RWPE1 (cell line): ENCODE data around the gene MAPK8IP3.

ENCODE experiments used
- CTCF ChIA-PET: fragments of 350-600 bp; sonication (Branson Sonifier 250); formaldehyde crosslinking; extraction: SDS; loops from one replicate; lab custom pipeline; 2021; lab: Yijun Ruan, JAX
- POLR2A ChIA-PET: fragments of 400-600 bp; formaldehyde crosslinking; extraction: SDS; loops from one replicate; lab custom pipeline; 2020; ENCODE audit warnings: antibody characterized with exemption; ENCODE audit not compliant: low non-redundant PET; lab: Yijun Ruan, JAX
- DNase-seq: peaks from one replicate; pipeline ENCODE4 v3.0.0; 2012; ENCODE audit warnings: low spot score
- H3K27ac ChIP-seq: fragments of 450-650 bp; 2 replicates; pipeline ENCODE4 v1.5.1; 2017
- TF ChIP-seq, protein P1 (sequence below): fragments of 450-650 bp; conservative IDR thresholded peaks from 2 replicates; pipeline ENCODE4 v1.5.1; 2017; ENCODE audit warnings: low read depth, mild to moderate bottlenecking

Gene MAPK8IP3

DNA sequence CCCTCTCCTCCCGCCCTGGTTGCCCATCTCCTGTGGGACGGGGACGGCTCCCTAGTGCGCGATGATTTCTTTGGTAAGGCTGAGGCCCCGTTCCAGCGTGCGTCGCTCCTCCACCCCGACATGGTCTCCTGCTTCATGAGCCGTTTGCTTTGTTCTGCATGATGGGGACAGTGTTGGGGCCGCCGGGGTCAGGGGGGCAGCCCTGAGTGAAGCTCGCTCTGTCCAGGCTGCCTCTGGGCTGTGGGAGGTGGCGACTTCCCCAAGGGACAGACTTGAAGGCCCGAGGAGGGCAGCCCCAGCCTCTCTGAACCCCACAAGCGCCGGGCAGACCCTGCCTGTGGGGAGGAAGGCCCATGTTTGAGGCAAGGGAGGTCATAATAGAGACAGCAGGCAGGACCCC is 52.9 kb downstream of the MAPK8IP3 start:
- TF ChIP-seq, protein P1, sequence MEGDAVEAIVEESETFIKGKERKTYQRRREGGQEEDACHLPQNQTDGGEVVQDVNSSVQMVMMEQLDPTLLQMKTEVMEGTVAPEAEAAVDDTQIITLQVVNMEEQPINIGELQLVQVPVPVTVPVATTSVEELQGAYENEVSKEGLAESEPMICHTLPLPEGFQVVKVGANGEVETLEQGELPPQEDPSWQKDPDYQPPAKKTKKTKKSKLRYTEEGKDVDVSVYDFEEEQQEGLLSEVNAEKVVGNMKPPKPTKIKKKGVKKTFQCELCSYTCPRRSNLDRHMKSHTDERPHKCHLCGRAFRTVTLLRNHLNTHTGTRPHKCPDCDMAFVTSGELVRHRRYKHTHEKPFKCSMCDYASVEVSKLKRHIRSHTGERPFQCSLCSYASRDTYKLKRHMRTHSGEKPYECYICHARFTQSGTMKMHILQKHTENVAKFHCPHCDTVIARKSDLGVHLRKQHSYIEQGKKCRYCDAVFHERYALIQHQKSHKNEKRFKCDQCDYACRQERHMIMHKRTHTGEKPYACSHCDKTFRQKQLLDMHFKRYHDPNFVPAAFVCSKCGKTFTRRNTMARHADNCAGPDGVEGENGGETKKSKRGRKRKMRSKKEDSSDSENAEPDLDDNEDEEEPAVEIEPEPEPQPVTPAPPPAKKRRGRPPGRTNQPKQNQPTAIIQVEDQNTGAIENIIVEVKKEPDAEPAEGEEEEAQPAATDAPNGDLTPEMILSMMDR, result no peak
- CTCF ChIA-PET, result interaction anchor here (0.6 kb wide), 1 partner anchor 437 kb away, joined by 3 read pairs; no protein-coding TSS in a partner anchor

DNA sequence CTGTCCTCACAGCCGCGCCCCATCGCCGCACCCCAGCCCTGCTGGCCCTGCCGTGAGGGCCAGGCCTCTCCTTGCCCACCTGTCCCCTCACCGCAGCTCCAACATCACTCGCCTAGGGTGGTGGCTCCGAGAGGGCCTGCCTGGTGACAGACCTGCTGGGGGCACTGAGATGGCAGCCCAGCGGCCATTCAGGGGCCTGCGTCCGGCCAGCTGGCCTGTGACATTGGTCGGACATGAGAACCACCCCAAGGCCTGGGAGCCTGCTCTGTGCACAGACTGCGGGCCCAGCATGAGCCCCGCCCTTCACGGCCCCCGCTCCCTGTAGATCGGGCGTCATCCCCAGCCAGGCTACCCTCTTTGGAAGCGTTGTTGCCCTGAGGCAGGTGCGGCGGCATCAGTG is 53.5 kb downstream of the MAPK8IP3 start:
- POLR2A ChIA-PET, result no interaction called here

More for the DNA sequence above, 52.9 kb downstream of the MAPK8IP3 start:
- no peak overlapping the region for H3K27ac ChIP-seq
- POLR2A ChIA-PET, result no interaction called here
- no peak for DNase-seq

DNA sequence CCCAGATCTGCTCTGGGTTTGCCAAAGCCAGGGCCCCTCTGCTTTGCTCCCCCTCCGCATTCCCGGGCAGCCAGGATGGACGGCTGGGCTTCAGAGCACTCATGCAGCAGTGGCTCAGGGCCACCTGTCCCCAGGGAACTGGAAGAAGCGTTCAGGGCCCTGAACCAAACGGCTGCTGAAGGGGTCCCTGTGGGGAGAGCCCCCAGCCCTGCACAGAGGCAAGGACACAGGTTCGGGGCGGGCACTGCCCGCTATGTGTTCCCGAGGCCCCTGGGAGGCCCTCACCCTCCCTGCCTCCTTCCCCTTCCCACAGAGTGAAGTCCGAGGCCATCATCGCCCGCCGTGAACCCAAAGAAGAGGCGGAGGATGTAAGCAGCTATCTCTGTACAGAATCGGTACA is 54.9 kb downstream of the MAPK8IP3 start:
- TF ChIP-seq, protein P1, result no peak
- no peak for DNase-seq
- POLR2A ChIA-PET, result no interaction called here
- CTCF ChIA-PET, result no interaction called here
- H3K27ac ChIP-seq, result peak overlapping the region; percentile 18; the same call in 1 of the 2 replicates

More for the DNA sequence above, 53.5 kb downstream of the MAPK8IP3 start:
- TF ChIP-seq, protein P1, result no peak
- DNase-seq, result no peak
- CTCF ChIA-PET, result interaction anchor here (0.5 kb wide), 1 partner anchor 412 kb away, joined by 3 read pairs; no protein-coding TSS in a partner anchor
- H3K27ac ChIP-seq, result 0 out of 2 replicates have a peak overlapping the region, but pooled peaks have one; percentile 18

DNA sequence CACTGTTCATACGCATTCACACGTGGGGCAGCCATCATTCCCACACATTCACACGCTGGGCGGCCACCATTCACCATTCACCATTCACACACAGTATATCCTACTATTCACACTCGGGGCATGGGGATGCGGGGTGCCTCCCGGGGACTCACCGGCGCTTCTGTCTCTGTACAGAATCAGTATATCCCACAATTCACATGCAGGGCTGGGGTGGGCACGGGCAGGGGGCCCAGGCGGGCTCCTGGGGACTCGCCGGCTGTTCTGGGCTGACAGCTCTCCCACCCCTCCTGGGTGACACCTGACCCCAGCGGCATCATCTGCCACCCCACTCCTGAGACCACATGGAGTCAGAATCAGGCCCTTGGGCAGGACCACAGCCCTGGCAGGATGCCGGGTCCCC is 55.8 kb downstream of the MAPK8IP3 start:
- POLR2A ChIA-PET, result no interaction called here
- TF ChIP-seq, protein P1, result no peak
- DNase-seq, result no peak
- CTCF ChIA-PET, result no interaction called here
- H3K27ac ChIP-seq, result no peak overlapping the region

DNA sequence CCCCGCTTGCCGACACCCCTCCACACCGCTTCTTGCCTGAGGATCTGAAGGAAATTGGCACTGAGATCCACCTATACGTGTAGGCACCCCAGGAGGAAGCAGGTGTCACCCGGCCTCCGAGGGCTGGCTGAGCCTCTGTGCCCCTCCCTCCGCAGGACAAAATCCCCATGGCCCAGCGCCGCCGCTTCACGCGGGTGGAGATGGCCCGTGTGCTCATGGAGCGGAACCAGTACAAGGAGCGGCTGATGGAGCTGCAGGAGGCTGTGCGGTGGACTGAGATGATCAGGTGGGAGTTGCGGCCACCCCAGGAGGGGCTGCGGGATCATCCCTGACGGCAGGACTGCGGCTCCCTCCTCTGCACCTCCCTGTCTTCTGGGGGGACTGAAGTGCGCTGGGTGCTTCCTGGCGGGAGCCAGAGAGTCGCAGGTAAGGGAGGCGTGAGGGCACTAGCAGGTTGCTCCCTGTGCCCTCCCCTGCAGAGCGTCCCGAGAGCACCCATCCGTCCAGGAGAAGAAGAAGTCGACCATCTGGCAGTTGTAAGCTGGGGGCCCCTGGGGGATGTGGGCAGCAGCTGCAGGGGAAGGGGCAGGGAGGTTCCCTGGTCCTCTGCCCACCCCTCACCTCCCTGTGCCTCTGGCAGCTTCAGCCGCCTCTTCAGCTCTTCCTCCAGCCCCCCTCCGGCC is 56.3 kb downstream of the MAPK8IP3 start:
- DNase-seq, result no peak
- POLR2A ChIA-PET, result no interaction called here
- H3K27ac ChIP-seq, result no peak overlapping the region; the same call in 1 of the 2 replicates
- TF ChIP-seq, protein P1, result no peak
- CTCF ChIA-PET, result interaction anchor here (0.6 to 0.7 kb wide), 2 partner anchors 12 to 148 kb away, joined by 3 read pairs; no protein-coding TSS in a partner anchor

DNA sequence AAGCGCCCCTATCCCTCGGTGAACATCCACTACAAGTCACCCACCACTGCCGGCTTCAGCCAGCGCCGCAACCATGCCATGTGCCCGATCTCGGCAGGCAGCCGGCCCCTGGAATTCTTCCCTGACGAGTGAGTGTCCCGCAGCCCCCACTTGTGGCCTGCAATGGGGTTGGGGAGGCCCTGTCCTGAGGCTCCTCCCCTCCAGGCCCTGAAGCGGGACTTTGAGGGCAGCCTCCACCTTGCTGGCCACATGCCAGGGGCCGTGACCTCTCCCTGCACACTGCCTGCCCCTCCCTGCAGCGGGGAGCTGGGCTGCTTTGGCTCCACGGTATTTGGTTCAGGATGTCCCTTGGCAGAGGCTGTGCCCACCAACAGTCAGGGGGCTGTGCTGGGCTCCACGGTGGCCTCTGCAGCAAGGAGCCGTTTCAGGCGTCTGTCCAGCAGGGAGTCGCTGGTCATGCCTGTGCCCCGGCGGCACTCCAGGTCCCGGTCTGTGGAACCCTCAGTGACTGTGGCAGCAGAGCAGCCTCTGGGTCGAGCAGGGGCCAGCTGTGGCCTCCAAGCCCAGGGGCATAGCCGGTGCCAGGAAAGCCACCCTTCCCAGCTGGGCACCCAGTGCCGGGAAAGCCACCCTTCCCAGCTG is 57.0 kb downstream of the MAPK8IP3 start:
- ChIA-PET CTCF (interaction anchor here (0.6 to 0.7 kb wide), 2 partner anchors 13 to 149 kb away, joined by 3 read pairs; no protein-coding TSS in a partner anchor), POLR2A (no interaction called here)
- no peak for DNase-seq
- H3K27ac ChIP-seq, result peak overlapping the region; percentile 6; the same call in 1 of the 2 replicates
- TF ChIP-seq, protein P1, result no peak
